CD4-positive, alpha-beta T cell treated with Interleukin-15 for 4 hours (primary cell): Measurements from ENCODE around the gene OR1I1.
A peak's percentile ranks its signal among the peaks of the same experiment; 100 is the strongest.

ENCODE experiments used
- DNase-seq: peaks from one replicate; pipeline ENCODE4 v3.0.0-alpha.2; 2020; ENCODE audit warnings: low spot score

OR1I1 gene

DNA sequence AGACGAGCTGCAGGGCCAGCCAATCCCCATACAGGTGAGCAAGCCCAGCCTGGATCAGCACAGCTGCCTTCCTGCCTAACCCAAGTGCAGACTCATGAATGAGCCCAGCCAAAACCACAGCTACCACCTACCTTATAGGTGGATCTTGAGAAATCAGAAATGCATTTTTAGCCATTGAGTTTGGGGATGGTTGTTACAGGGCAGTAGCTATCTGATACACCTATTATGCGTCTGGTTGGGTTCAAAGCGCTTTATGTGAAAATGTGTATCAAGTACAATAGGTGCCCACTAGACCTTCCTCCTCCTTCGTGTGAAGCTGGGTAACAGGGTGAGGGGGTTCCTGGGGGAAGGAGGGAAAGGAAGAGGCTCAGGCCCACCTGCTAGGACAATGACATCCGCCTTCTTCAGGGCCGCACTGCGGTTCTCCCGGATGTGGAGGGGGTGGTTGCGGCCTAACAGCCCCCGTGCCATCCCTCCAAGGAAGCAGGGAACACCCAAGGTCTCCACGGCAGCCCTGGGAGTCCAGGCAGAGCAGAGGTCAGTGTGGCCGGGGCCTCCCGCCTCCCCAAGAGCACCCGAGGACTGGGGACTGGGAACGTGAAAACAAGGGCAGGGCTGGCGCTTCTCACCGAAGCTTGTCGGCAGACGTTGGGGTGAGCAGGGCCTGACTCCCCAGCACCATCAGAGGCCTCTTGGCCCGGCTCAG, 36.9 kb downstream of the OR1I1 start:
- no peak for DNase-seq

DNA sequence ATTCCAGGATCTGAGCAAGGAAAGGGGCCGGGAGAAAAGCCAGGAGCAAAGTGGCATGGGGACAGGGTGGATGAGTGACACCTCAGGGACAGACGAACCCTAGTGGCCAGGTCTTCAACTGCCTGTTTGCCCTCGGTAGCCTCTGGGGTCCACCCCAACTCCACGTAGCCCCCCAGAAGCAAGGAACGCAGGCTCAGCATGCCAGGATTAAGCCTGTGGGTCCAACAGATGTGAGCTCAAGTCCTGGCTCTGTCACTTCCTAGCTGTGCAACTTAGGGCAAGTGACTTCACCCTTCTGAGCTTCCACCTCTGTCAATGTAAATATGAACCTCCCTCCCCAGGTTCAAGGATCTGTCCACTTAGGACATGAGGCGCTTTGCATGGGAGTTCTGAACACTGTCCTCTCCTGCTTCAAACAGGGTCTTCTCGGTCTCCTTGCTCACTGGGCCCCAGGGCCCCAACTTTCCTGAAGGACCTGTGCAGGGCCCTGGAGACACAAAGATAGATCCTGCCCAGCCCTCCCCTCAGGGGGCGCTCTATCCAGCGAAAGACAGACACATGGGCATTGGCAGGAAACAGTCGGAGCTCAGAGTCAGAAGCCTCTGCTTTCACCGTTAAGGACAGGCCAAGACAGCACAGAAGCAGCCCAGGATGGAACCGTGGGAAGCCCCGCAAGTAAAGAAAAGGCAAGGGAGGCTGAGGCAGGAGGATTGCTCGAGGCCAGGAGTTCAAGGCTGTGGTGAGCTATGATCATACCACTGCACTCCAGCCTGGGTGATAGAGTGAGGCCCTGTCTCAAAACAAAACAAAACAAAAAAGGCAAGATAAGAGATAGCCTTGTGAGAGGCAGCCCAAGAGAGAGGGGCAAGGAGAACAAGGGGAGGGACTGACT, 38.4 kb downstream of the OR1I1 start:
- no peak for DNase-seq

DNA sequence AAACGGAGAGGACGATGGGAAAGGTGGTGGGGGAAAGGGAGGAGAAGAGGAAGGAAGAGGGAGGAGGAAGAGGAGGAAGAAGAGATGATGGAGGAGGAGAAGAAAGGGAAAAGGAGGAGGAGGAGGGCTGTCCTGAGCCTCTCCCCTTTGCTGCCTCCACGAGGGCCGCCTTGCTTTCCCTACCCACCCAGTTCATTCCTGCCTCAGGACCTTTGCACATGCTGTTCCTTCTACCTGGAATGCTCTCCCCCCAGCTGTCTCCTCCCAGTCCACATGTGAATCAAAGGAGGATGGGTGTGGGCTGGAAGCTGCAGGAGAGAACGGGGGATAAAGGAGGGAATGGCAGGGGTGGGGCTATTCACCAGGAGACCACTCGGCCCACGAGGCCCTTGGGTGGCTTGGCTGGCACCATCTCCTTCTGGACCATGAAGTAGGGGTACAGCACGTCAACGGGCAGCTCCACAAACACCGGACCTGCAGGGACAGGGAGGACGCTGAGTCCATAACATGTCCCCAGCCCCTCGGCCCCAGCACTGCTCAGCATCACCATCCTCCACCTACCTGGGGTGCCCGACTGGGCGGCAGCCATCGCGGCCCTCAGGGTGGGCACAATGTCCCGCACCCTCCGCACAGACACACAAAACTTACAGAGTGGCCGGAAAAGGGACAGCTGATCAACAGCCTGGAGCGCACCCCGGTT, 40.5 kb downstream of the OR1I1 start:
- DNase-seq: no peak

DNA sequence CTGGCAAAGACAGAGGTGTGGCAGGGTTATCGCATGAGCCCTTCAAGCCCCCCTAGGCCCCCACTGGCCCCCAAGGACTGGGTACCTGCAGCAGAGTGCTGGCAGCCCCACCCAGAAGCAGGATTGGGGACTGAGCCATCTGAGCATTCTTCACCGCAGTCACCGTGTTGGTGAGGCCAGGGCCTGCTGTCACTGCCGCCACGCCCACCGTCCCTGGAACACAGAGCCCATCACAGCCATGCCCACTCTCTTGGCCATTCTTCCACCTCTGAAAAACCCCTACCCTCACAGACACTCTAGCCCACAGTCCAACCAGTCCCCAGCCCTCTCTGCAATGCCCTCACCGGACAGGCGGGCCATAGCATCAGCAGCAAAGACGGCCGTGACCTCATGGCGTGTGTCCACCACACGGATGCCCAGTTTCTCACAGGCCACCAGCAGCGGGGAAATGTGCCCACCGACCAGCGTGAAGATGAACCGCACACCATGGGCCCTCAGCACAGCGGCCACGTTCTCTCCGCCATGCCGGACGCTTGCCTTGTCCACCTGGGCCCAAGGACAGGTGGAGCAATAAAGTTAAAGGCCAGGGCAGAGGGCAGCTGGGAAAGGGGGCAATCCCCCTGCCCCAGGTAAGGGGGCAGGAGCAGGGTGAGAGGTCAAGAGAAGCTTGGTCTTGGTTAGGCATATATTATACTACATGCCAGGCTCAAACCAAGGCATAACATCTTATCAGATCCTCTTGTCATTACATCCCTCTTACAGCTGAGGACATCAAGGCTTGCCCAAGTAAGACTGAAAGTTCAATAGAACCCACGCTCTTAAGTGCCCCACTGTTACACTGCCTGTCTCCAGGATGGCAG, 41.2 kb downstream of the OR1I1 start:
- DNase-seq: no peak

DNA sequence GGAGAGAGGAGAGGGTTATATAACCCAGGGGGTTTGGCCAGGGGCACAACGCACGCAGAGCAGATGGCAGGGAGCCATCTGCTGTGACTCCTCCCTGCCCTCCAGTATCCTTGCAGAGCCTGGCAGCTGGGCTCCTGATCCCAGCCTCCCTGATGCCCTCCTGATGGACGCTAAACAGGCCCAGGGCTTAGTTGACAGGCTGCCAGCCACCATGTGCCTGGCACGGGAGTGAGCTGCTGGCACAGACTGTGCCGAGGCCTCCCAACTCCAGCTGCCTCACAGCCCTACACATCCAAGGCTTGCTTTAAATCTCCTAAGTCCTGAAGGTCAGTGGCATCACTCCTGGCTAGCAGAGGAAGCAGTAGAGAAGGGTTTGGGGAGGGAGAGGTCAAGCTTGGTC, 41.9 kb downstream of the OR1I1 start:
- no peak for DNase-seq

DNA sequence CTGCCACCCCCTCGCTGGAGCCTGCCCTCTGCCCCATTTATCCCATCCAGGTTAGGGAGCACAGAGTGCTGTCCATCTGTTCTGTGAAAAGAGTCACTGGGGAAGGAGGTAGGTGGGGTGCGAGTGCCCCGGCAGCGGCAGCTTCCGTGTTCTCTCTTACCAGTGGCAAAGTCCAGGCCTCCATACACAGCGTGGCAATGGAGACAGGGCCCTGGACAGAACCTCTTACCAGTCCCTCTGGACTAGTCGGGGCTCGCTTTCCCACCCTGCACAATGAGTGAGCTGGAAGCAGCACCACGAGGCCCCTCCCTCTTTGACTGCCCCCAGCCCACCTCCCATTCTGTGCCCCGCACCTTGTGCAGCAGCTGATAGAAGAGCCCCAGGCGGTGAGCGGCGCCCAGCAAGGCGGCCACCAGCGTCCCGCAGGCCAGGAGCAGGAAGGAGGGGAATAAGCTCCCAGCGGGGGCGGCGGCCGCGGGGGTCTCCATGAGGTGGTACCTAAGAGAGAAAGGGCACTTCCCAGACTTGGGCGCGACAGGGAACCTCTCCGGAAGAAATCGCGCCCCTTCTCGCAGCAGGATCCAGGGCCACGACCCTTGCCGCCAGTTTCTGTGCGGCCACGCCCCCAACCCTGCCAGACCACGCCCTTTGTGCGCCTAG, 42.7 kb downstream of the OR1I1 start:
- no peak for DNase-seq

DNA sequence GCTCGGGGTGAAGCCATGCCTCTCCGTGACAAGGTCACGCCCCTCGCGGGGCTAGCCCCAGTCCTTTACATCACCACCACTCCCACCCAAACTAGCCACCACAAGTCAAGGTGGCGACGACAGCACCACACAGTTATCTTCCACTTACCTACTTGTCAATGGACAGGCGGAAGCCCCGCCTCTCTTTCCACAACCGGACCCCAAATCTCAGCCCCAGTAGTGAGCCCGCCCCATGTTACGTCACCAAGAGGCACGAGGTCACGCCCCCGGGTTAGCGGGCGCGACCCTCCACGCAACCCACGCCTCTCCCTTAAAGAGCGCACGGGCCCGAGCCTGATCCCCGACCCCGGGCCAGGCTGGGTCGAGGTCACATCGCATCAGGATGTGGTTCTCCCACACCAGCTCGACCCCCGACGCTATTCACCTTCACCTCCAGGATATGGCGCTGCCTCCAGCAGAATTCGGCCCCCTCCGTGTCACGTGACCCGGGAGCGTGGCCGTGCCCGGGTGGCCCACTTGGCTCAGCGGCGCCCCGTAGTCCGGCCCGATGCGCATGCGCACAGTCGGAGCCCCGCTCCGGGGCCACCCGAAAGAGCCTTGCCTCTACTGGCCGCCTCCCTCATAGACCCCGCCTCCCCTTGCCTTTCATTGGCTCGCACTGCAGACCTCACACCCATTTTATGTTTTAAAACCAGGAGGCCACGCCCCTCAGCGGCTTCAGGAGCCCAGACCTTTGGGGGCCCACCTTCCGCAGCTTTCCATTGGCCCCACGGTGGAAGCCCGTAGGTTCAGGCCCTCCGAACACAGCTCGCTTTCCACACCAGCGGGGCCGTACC, 43.4 kb downstream of the OR1I1 start:
- DNase-seq: peak; percentile 97

DNA sequence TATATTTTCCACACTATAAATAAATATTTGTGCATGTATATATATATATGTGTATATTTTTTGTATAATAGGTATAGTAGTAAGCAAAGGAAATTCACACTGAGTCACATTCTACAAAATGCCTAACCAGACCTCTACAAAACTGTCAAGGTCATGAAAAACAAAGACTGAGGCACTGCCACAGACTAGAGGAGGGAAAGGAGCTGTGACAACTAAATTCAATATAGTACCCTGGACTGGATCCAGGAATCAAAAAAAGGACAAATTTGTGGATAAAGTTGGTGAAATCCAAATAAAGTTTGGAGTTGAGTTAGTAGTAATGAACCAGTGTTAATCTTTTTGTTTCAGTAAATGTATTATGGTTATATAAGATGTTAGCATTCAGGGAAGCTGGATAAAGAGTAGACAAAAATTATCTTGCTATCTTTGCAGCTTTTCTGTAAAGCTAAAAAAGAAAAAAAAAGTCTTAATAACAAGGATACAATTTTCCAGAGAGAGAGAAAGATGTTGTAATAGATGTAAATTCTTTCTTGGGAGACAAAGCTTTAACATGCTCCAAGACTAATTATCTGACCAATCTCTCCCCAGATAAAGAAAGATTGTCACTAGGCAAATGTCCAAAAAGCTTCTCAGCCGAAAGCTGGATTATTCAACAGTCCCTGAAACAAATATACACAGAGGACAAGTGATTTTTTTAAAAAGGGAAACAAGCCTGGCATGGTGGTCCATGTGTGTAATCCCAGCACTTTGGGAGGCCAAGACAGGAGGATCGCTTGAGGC, 44.3 kb downstream of the OR1I1 start:
- no peak for DNase-seq

DNA sequence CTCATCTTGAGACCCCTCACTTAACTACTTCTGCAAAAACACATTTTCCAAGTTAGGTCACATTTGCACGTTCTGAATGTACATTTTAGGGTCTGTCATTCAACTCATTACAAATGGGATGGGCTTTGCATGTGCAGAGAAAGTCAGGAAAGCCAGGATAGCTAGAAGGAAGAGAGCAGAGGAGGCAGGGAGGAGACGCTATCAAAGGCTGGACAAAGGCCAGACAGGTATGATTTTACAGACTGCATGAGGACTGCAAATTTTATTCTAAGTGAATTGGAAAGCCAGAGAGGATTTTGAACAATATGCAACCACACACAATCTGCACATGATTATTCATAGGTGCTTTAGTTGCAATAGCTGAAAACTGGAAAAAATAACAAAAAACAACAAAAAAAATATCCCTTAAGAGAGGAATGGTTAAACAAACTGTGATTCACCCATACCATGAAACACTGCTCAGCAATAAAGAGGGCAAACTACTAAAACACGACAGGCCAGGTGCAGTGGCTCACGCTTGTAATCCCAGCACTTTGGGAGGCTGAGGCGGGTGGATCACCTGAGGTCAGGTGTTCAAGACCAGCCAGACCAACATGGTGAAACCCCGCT, 46.3 kb downstream of the OR1I1 start:
- no peak for DNase-seq

DNA sequence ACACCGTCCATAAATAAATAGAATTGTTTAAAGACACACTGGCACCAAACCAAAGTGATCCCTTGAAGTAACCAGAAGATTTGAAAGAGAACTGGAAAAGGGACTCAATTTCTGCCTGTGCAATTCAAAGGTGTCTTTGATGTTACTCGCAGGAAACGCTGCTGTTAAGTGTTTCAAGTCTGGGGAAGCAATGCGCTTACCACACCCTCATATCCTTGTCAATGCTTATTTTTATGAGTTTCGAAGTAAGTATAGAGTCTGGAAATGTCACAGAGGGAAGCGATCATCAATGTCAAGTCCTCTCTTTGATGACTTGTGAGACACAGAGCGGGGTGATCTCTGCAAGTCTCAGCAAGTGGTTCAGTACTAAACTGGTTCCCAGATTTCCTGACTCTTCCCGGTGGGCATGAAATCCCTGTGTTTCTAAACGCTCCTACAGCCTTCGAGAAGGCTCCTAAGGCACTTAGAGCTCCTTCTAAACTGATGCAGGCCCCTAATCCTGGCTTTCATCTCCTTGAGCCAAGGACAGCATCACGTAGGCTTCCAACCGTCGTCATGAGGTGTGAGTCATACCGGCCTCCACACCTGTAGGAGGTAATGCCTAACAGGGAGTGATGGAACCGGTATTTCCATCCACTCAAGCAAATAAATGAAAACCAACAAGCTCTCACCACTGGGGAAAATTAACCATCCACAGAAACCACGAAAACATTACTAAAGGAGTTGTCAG, 48.0 kb downstream of the OR1I1 start:
- peak; percentile 28 for DNase-seq

DNA sequence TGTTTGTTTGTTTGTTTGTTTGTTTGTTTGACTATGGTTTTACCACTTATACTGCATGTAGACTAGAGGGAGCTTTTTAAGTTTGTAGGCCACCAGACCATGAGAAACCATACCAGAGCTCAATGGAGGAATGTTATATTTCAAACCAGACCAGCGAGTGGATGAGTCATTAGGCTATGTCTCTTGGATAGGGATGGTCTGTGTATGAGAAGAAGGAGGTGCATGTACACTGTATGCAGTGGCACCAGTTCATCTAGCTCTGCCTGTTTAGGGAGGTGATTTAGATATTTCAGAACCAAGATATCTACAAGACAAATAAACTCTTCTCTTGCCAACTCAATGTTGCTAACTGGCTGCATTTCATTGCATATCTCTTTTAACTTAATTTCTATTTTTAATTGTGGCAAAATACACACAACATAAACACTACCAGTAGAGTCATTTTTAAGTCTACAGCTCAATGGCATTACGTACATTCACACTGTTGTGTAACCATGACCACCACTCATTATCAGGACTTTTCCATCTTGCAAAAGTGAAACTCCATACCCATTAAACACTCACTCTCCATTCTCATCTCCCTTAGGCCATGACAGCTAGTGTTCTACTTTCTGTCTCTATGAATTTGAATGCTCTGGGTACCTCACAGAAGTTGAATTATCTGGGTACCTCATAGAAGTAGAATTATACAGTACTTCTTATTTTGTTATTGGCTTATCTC, 54.4 kb downstream of the OR1I1 start:
- DNase-seq: no peak

DNA sequence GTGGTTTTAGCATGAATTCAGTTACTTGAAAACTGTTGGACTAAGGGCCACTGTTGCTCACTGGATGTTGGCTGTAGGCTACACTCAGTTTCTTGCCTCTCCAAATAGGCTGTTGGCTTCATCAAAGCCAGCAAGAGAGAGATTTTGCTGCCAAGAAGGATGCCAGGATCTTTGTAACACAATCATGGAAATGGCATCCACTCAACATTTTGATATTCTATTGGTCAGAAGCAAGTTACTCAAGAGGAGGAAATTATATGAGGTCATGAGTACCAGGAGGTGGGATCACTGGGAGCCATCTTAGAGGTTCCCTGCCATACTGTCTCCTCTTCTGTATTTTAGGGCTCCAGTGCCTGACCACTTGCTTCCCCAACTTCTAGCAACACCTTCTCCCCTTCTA, 55.8 kb downstream of the OR1I1 start:
- DNase-seq: no peak

DNA sequence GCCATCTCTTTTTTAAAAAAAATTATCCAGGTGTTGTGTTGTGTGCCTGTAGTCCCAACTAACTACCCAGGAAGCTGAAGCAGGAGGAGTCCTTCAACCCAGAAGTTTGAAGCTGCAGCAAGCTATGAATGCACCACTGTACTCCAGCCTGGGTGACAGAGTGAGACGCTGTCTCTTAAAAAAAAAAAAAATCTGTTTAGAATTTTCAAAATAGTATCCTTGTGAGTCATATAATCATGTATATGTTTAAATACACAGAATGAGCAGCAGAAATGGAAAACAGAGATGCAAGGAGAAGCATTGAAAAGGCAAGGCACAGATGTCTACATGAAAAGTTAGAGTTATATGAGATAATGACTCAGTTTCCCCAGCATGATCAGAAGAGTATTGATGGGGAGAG, 56.4 kb downstream of the OR1I1 start:
- DNase-seq: no peak

DNA sequence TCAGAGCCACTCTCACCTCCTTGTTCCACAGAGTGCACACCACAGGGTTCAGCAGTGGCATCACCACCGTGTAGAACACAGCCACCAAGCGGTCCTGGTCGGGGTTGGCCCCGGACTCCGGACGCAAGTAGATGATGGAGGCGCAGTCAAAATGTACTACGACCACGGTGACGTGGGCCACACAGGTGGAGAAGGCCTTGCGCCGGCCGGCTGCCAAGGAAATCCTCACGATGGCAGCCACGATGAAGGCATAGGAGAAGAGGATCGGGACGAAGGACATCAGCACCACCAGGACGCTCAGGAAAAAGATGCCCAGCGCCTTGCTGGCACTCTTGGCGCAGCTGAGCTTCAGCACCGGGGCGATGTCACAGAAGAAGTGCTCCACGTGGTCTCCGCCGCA, 59.1 kb downstream of the OR1I1 start:
- DNase-seq: no peak

DNA sequence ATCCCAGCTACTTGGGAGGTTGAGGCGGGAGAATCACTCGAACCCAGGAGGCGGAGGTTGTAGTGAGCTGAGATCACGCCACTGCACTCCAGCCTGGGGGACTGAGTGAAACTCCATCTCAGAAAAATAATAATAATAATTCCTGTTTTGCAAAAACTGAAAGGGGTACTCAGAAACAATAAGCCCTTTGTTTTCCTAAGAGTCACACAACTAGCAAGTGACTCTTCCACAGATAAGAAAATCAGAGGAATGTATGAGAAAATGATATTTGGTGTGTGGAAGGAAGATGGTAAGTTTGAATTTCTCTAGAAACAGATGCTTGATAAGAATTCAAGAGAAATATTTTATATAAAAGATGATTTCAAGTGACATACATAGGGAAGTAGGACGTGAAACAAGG, 60.3 kb downstream of the OR1I1 start:
- no peak for DNase-seq
